Measurements from ENCODE around the gene RCOR1. TPM values are rescaled to one million over a fixed set of nuclear protein-coding genes. Genes with fewer than 3 reads are reported as not detected.

RCOR1 gene
- polyA plus RNA-seq, 1 donor (not counting 4 experiments of a cell fraction or from before 2014, with no cell fraction given), result 27.0 TPM

GRCh38 chr14:102622262-102622885 is 29.9 kb downstream of the RCOR1 start:
- H2AFZ ChIP-seq (ENCODE audit: control insufficient read depth, low read length), result no peak overlapping the region

GRCh38 chr14:102624666-102625065 is 32.2 kb downstream of the RCOR1 start:
- Histone ChIP-seq H3K79me2 (ENCODE audit: control insufficient read depth, insufficient read depth, low read length) (peaks cover 89% of the 10 kb centered on the region), H3K4me1 (ENCODE audit: control insufficient read depth, extremely low read depth, insufficient read depth, low read length) (no peaks in the 10 kb centered on the region), H3K4me3 (ENCODE audit: control insufficient read depth in 2 of 3, extremely low read depth in 1 of 3, insufficient read depth in 2 of 3, low read depth in 1 of 3, low read length in 3 of 3) (no peak overlapping the region), H3K9me1 (ENCODE audit: control insufficient read depth, extremely low read depth, insufficient read depth, low read length) (no peaks in the 10 kb centered on the region), H3K27me3 (ENCODE audit: control insufficient read depth, extremely low read depth, insufficient read depth, low read length) (no peaks in the 10 kb centered on the region), H3K9me3 (ENCODE audit: control insufficient read depth, low read depth, low read length) (no peaks in the 10 kb centered on the region), H3K27ac (ENCODE audit: control insufficient read depth, insufficient read depth, low read length) (no peak overlapping the region), H3K36me3 (ENCODE audit: control insufficient read depth in 2 of 2, extremely low read depth in 1 of 2, insufficient read depth in 2 of 2, low read length in 2 of 2) (peaks cover 0 to 3% of the 10 kb centered on the region in 2 experiments), H2AFZ (ENCODE audit: control insufficient read depth, low read length) (no peak overlapping the region), H3K9ac (ENCODE audit: control insufficient read depth, extremely low read depth, insufficient read depth, low read length) (no peak overlapping the region), H3K4me2 (ENCODE audit: control insufficient read depth, extremely low read depth, insufficient read depth, low read depth, low read length) (no peak overlapping the region), H4K20me1 (ENCODE audit: control insufficient read depth, extremely low read depth, insufficient read depth, low read length) (peaks cover 24% of the 10 kb centered on the region)
- no peak for FAIRE-seq
- TF ChIP-seq CTCF (optimal IDR thresholded peaks at IDR 0.05 in 1 of 3, IDR thresholded peaks at IDR 0.05 in 1 of 3, conservative IDR thresholded peaks at IDR 0.05 in 1 of 3; ENCODE audit: extremely low read depth in 1 of 3, insufficient read depth in 2 of 3, low read length in 3 of 3), result no peak
- TF ChIP-seq EZH2 (IDR thresholded peaks at IDR 0.05; ENCODE audit: low read length), result no peak
- DNase-seq (ENCODE audit: low read depth, low spot score), result no peak
- dilution Hi-C loops (cut with MboI; ENCODE audit: extremely low pct_ligation_motif_present, low sequenced_read_pairs), result no loop called here

More at GRCh38 chr14:102622262-102622885, 29.9 kb downstream of the RCOR1 start:
- Histone ChIP-seq H3K4me3 (ENCODE audit: control insufficient read depth in 2 of 3, extremely low read depth in 1 of 3, insufficient read depth in 2 of 3, low read depth in 1 of 3, low read length in 3 of 3) (no peak overlapping the region), H3K4me1 (ENCODE audit: control insufficient read depth, extremely low read depth, insufficient read depth, low read length) (no peaks in the 10 kb centered on the region), H4K20me1 (ENCODE audit: control insufficient read depth, extremely low read depth, insufficient read depth, low read length) (peaks cover 23% of the 10 kb centered on the region), H3K9me1 (ENCODE audit: control insufficient read depth, extremely low read depth, insufficient read depth, low read length) (no peaks in the 10 kb centered on the region), H3K79me2 (ENCODE audit: control insufficient read depth, insufficient read depth, low read length) (peaks cover 88% of the 10 kb centered on the region), H3K36me3 (ENCODE audit: control insufficient read depth in 2 of 2, extremely low read depth in 1 of 2, insufficient read depth in 2 of 2, low read length in 2 of 2) (peaks cover 0 to 3% of the 10 kb centered on the region in 2 experiments), H3K4me2 (ENCODE audit: control insufficient read depth, extremely low read depth, insufficient read depth, low read depth, low read length) (no peak overlapping the region), H3K27ac (ENCODE audit: control insufficient read depth, insufficient read depth, low read length) (no peak overlapping the region), H3K9me3 (ENCODE audit: control insufficient read depth, low read depth, low read length) (no peaks in the 10 kb centered on the region), H3K27me3 (ENCODE audit: control insufficient read depth, extremely low read depth, insufficient read depth, low read length) (no peaks in the 10 kb centered on the region), H3K9ac (ENCODE audit: control insufficient read depth, extremely low read depth, insufficient read depth, low read length) (no peak overlapping the region)
- dilution Hi-C loops (cut with MboI; ENCODE audit: extremely low pct_ligation_motif_present, low sequenced_read_pairs), result no loop called here
- DNase-seq (ENCODE audit: low read depth, low spot score) (no peak), FAIRE-seq (no peak)
- TF ChIP-seq EZH2 (IDR thresholded peaks at IDR 0.05; ENCODE audit: low read length) (no peak), CTCF (optimal IDR thresholded peaks at IDR 0.05 in 1 of 3, IDR thresholded peaks at IDR 0.05 in 1 of 3, conservative IDR thresholded peaks at IDR 0.05 in 1 of 3; ENCODE audit: extremely low read depth in 1 of 3, insufficient read depth in 2 of 3, low read length in 3 of 3) (no peak)

All from keratinocyte (primary cell).